H1 (cell line): Measurements from ENCODE around the gene MYRIP. TPM values are rescaled to one million over a fixed set of nuclear protein-coding genes. Genes with fewer than 3 reads are reported as not detected.

ENCODE experiments used
- CTCF ChIA-PET: fragments of 300-600 bp; sonication (Branson Sonifier 250); formaldehyde crosslinking; loops from one replicate; lab custom pipeline; 2021; ENCODE audit not compliant: partially characterized antibody; lab: Charles Lee
- POLR2A ChIA-PET: fragments of 300-600 bp; sonication (Branson Sonifier 250); formaldehyde crosslinking; loops from one replicate; lab custom pipeline; 2021; ENCODE audit warnings: inconsistent platforms; ENCODE audit not compliant: partially characterized antibody; lab: Charles Lee
- DNase-seq, 2 experiments: peaks; one replicate each; pipeline versions ENCODE4 v3.0.0 to v3.0.0-alpha.2; 2010 to 2022; ENCODE audit warnings: low spot score in 2 of 2, low read depth in 1 of 2, mixed read lengths in 1 of 2
- FAIRE-seq: peaks from 2 replicates; lab custom pipeline; 2011; peaks lifted over from hg19 to GRCh38; lab: Jason Lieb, UNC
- H2AFZ ChIP-seq: 2 replicates; pipeline ENCODE4 v1.8.1; 2012; ENCODE audit warnings: low read length, inconsistent platforms
- H2AK5ac ChIP-seq: 2 replicates; pipeline ENCODE4 v1.6.1; 2013; ENCODE audit warnings: low read depth, low read length
- H2BK120ac ChIP-seq: replicated peaks from 2 replicates; pipeline ENCODE3; 2013; ENCODE audit warnings: low read depth, low read length, inconsistent platforms
- H2BK12ac ChIP-seq: 2 replicates; pipeline ENCODE4 v1.6.1; 2013; ENCODE audit warnings: low read depth, low read length
- H2BK15ac ChIP-seq: 2 replicates; pipeline ENCODE4 v1.6.1; 2013; ENCODE audit warnings: low read length
- H2BK20ac ChIP-seq: 2 replicates; pipeline ENCODE4 v1.6.1; 2013; ENCODE audit warnings: low read length
- H2BK5ac ChIP-seq: 2 replicates; pipeline ENCODE4 v1.6.1; 2013; ENCODE audit warnings: low read depth, low read length
- H3K14ac ChIP-seq: 2 replicates; pipeline ENCODE4 v1.6.1; 2013; ENCODE audit warnings: inconsistent platforms; ENCODE audit not compliant: insufficient read length
- H3K18ac ChIP-seq: 2 replicates; pipeline ENCODE4 v1.6.1; 2013; ENCODE audit warnings: low read length; ENCODE audit errors: extremely low read depth
- H3K23ac ChIP-seq: 2 replicates; pipeline ENCODE4 v1.6.1; 2013; ENCODE audit warnings: inconsistent platforms; ENCODE audit not compliant: insufficient read length
- H3K23me2 ChIP-seq: 2 replicates; pipeline ENCODE4 v1.6.1; 2013; ENCODE audit warnings: low read depth, low read length
- H3K27ac ChIP-seq: 2 replicates; pipeline ENCODE4 v1.6.1; 2011; ENCODE audit warnings: low read depth, low read length, inconsistent platforms
- H3K27me3 ChIP-seq, 4 experiments: replicated peaks in 1 of 4; 1 replicate in 1 of 4; 2 replicates in 3 of 4; pipeline versions ENCODE4 v1.6.1 to v1.8.1; 2011 to 2013; ENCODE audit warnings: low read length in 3 of 4, mild to moderate bottlenecking in 3 of 4, inconsistent platforms in 2 of 4, mixed read lengths in 2 of 4, moderate library complexity in 1 of 4; ENCODE audit not compliant: control insufficient read depth in 3 of 4, insufficient read depth in 3 of 4; ENCODE audit errors: extremely low read depth in 1 of 4
- H3K36me3 ChIP-seq, 4 experiments: 2 replicates each; pipeline versions ENCODE4 v1.6.1 to v1.8.1; 2011 to 2013; ENCODE audit warnings: mild to moderate bottlenecking in 4 of 4, low read length in 3 of 4, moderate library complexity in 2 of 4, control low read depth in 1 of 4, inconsistent platforms in 1 of 4; ENCODE audit not compliant: insufficient read depth in 4 of 4, control insufficient read depth in 2 of 4
- H3K4ac ChIP-seq: replicated peaks from 2 replicates; pipeline ENCODE3; 2013; ENCODE audit warnings: low read length, low read depth, mixed read lengths, inconsistent platforms; ENCODE audit not compliant: insufficient read length
- H3K4me1 ChIP-seq, 4 experiments: replicated peaks in 1 of 4; 1 replicate in 1 of 4; 2 replicates in 3 of 4; pipeline versions ENCODE4 v1.6.1 to v1.8.1; 2011 to 2013; ENCODE audit warnings: low read length in 3 of 4, inconsistent platforms in 2 of 4, mixed read lengths in 1 of 4; ENCODE audit not compliant: insufficient read depth in 4 of 4, control insufficient read depth in 3 of 4
- H3K4me2 ChIP-seq, 2 experiments: 2 replicates each; pipeline versions ENCODE4 v1.6.1 to v1.8.1; 2011 to 2013; ENCODE audit warnings: low read depth in 2 of 2, low read length in 2 of 2, control low read depth in 1 of 2, inconsistent platforms in 1 of 2, mild to moderate bottlenecking in 1 of 2; ENCODE audit not compliant: insufficient read depth in 1 of 2
- H3K4me3 ChIP-seq, 4 experiments: fragments of 200-600, 300-600 bp in 1 of 4; sonication (generic), shearing (Covaris generic), sonication (Bioruptor Twin) in 1 of 4; 2 replicates each; pipeline versions ENCODE4 v1.5.1 to v1.8.1; 2011 to 2016; ENCODE audit warnings: low read length in 4 of 4, low read depth in 3 of 4, control low read depth in 2 of 4, inconsistent platforms in 2 of 4, mild to moderate bottlenecking in 2 of 4, mixed read lengths in 1 of 4, moderate library complexity in 1 of 4; ENCODE audit not compliant: insufficient read depth in 2 of 4; ENCODE audit errors: extremely low read depth in 1 of 4
- H3K56ac ChIP-seq: replicated peaks from 2 replicates; pipeline ENCODE3; 2013; ENCODE audit warnings: low read depth, mild to moderate bottlenecking, mixed read lengths, low read length, inconsistent platforms; ENCODE audit not compliant: insufficient read length
- H3K79me1 ChIP-seq: 2 replicates; pipeline ENCODE4 v1.6.1; 2013; ENCODE audit warnings: low read depth, low read length, control low read depth
- H3K79me2 ChIP-seq, 2 experiments: 2 replicates each; pipeline versions ENCODE4 v1.6.1 to v1.8.1; 2012 to 2013; ENCODE audit warnings: low read length in 2 of 2, mild to moderate bottlenecking in 2 of 2, inconsistent platforms in 1 of 2; ENCODE audit not compliant: insufficient read depth in 2 of 2, control insufficient read depth in 1 of 2
- H3K9ac ChIP-seq, 4 experiments: replicated peaks in 1 of 4; 1 replicate in 1 of 4; 2 replicates in 3 of 4; pipeline versions ENCODE4 v1.6.1 to v1.8.1; 2011 to 2013; ENCODE audit warnings: low read depth in 3 of 4, low read length in 3 of 4, control low read depth in 2 of 4, mild to moderate bottlenecking in 2 of 4, moderate library complexity in 2 of 4, inconsistent platforms in 1 of 4; ENCODE audit errors: extremely low read depth in 1 of 4
- H3K9me3 ChIP-seq, 2 experiments: 2 replicates each; pipeline versions ENCODE4 v1.6.1 to v1.8.1; 2012 to 2013; ENCODE audit warnings: mild to moderate bottlenecking in 2 of 2, moderate library complexity in 2 of 2, control low read depth in 1 of 2, inconsistent platforms in 1 of 2, low read depth in 1 of 2, low read length in 1 of 2, mixed read lengths in 1 of 2; ENCODE audit not compliant: insufficient read depth in 2 of 2
- H4K20me1 ChIP-seq, 2 experiments: replicated peaks in 1 of 2; 2 replicates each; pipeline versions ENCODE3 to v1.8.1; 2011 to 2013; ENCODE audit warnings: inconsistent platforms in 2 of 2, low read length in 2 of 2, mild to moderate bottlenecking in 1 of 2; ENCODE audit not compliant: insufficient read depth in 2 of 2, control insufficient read depth in 1 of 2
- H4K5ac ChIP-seq: 2 replicates; pipeline ENCODE4 v1.6.1; 2013; ENCODE audit warnings: low read length, low read depth, mixed read lengths, inconsistent platforms; ENCODE audit not compliant: insufficient read length
- H4K8ac ChIP-seq: 2 replicates; pipeline ENCODE4 v1.8.0; 2013; ENCODE audit warnings: mild to moderate bottlenecking, moderate library complexity, low read length, inconsistent platforms; ENCODE audit not compliant: insufficient read depth; ENCODE audit errors: extremely low read depth
- H4K91ac ChIP-seq: replicated peaks from 2 replicates; pipeline ENCODE3; 2013; ENCODE audit warnings: low read length, mixed read lengths, inconsistent platforms; ENCODE audit not compliant: insufficient read length
- CTBP2 ChIP-seq: IDR thresholded peaks from 2 replicates; pipeline ENCODE4 v1.7.0; 2011; ENCODE audit warnings: borderline replicate concordance, mild to moderate bottlenecking, moderate library complexity, mixed read lengths, low read length; ENCODE audit not compliant: insufficient read depth, insufficient read length
- CTCF ChIP-seq, 3 experiments: IDR thresholded peaks; 1 replicate in 2 of 3; 2 replicates in 1 of 3; pipeline versions ENCODE4 v1.5.1 to v1.6.1; 2011; ENCODE audit warnings: low read length in 3 of 3, mild to moderate bottlenecking in 3 of 3, inconsistent platforms in 2 of 3, low read depth in 1 of 3, moderate library complexity in 1 of 3; ENCODE audit not compliant: insufficient read depth in 1 of 3; ENCODE audit errors: control extremely low read depth in 1 of 3
- EGR1 ChIP-seq: IDR thresholded peaks from 2 replicates; pipeline ENCODE4 v1.6.1; 2011; ENCODE audit warnings: low read depth, low read length, borderline replicate concordance
- GABPA ChIP-seq: IDR thresholded peaks from 2 replicates; pipeline ENCODE4 v1.6.1; 2011; ENCODE audit warnings: mild to moderate bottlenecking, low read length, moderate library complexity, borderline replicate concordance; ENCODE audit not compliant: insufficient read depth
- HDAC6 ChIP-seq: IDR thresholded peaks from one replicate; pipeline ENCODE4 v1.7.1; 2012; ENCODE audit warnings: low read depth, mild to moderate bottlenecking, inconsistent platforms, low read length, moderate library complexity
- KDM5A ChIP-seq: fragments of 200-600 bp; IDR thresholded peaks from 2 replicates; pipeline ENCODE4 v1.7.1; 2012; ENCODE audit warnings: mild to moderate bottlenecking, low read length, inconsistent platforms, mixed read lengths
- NRF1 ChIP-seq: IDR thresholded peaks from 2 replicates; pipeline ENCODE4 v1.6.1; 2011; ENCODE audit warnings: mild to moderate bottlenecking, low read depth, low read length, improper control_type of control experiment
- POU5F1 ChIP-seq: IDR thresholded peaks from 2 replicates; pipeline ENCODE4 v1.6.1; 2011; ENCODE audit warnings: low read depth, mild to moderate bottlenecking, low read length, moderate library complexity
- SIX5 ChIP-seq: IDR thresholded peaks from 2 replicates; pipeline ENCODE4 v1.6.1; 2011; ENCODE audit warnings: mild to moderate bottlenecking, low read depth, low read length
- SP1 ChIP-seq: IDR thresholded peaks from 2 replicates; pipeline ENCODE4 v1.6.1; 2011; ENCODE audit warnings: low read depth, low read length
- TCF12 ChIP-seq: IDR thresholded peaks from 2 replicates; pipeline ENCODE4 v1.6.1; 2011; ENCODE audit warnings: low read depth, mild to moderate bottlenecking, low read length
- WGBS, 2 experiments: shearing (Covaris generic) in 1 of 2; methylation state at CpG; one replicate each; pipeline versions ENCODE4 v1.1.6 to v1.1.7; 2013 to 2015; ENCODE audit warnings: low lambda C conversion rate in 2 of 2, mixed read lengths in 2 of 2, inconsistent platforms in 1 of 2, low coverage in 1 of 2, missing lambda C conversion rate in 1 of 2; ENCODE audit not compliant: insufficient replicate concordance in 2 of 2, insufficient coverage in 1 of 2, insufficient read length in 1 of 2; ENCODE audit errors: extremely low coverage in 1 of 2, missing lambda C conversion rate in 1 of 2; 5-methylcytosine and 5-hydroxymethylcytosine counted together
- polyA plus RNA-seq, 7 experiments: library from polyadenylated mRNA; depleted of rRNA in 3 of 7; stranded (reverse) in 5 of 7; unstranded in 2 of 7; fragments of >200 nt in 5 of 7; fragments of 200-250 nt in 2 of 7; gene quantifications; 1 replicate in 5 of 7; 2 replicates in 1 of 7; 4 replicates in 1 of 7; pipeline versions ENCODE4 v1.2.1 to v1.2.3, GENCODE V29; 2011 to 2013; ENCODE audit warnings: missing spikeins in 2 of 7, mixed read lengths in 2 of 7
- total RNA-seq: library from RNA; stranded (reverse); fragmentation: NEBNext Ultra II Directional; extraction: Animal tissue kit (Norgen Biotek cat#: 25700); gene quantifications from 2 replicates; pipeline ENCODE4 v1.2.1, GENCODE V29; 2021

MYRIP gene
- total and polyA plus RNA-seq, 2 of the 8 experiments (the other 6 are each of a cell fraction or from before 2014, with no cell fraction given): 0.54 to 4.3 TPM

GRCh38 chr3:40302784-40303183 is 493.4 kb downstream of the MYRIP start:
- Histone ChIP-seq H3K36me3 (no peaks in the 10 kb centered on the region), H3K23me2 (no peaks in the 10 kb centered on the region), H2BK20ac (no peak overlapping the region), H3K56ac (no peak overlapping the region), H3K18ac (no peak overlapping the region), H3K79me2 (no peaks in the 10 kb centered on the region), H2BK15ac (no peak overlapping the region), H2BK120ac (no peak overlapping the region), H3K14ac (no peak overlapping the region), H2BK12ac (no peak overlapping the region), H4K91ac (no peak overlapping the region), H2AFZ (no peak overlapping the region), H3K27ac (no peak overlapping the region), H2BK5ac (no peak overlapping the region), H4K8ac (no peak overlapping the region), H2AK5ac (no peak overlapping the region), H3K4ac (no peak overlapping the region), H3K9ac (no peak overlapping the region), H3K79me1 (no peaks in the 10 kb centered on the region), H4K20me1 (no peaks in the 10 kb centered on the region), H4K5ac (no peak overlapping the region), H3K4me2 (no peak overlapping the region), H3K23ac (no peak overlapping the region), H3K9me3 (no peaks in the 10 kb centered on the region), H3K4me3 (no peak overlapping the region), H3K4me1 (no peaks in the 10 kb centered on the region), H3K27me3 (no peaks in the 10 kb centered on the region)
- ChIA-PET CTCF (interaction anchor here (0.6 to 16.5 kb wide), 2 partner anchors 110 to 726 kb away, joined by 3 to 290 read pairs; no protein-coding TSS in a partner anchor), POLR2A (no interaction called here)
- FAIRE-seq: no peak
- WGBS, 2 experiments: 73% methylated on average over 1 of the region's 1 CpG; no CpG with 5 or more reads in 1 of the 2 experiments
- DNase-seq: no peak
- TF ChIP-seq CTCF (IDR thresholded peaks at IDR 0.05; ENCODE audit: control extremely low read depth in 1 of 3, insufficient read depth in 1 of 3, low read depth in 1 of 3, low read length in 3 of 3): no peak
- no peak for TF ChIP-seq HDAC6
- no peak for TF ChIP-seq EGR1
- TF ChIP-seq GABPA: no peak
- no peak for TF ChIP-seq KDM5A
- no peak for TF ChIP-seq SIX5
- TF ChIP-seq SP1: no peak
- no peak for TF ChIP-seq NRF1
- TF ChIP-seq TCF12: no peak
- TF ChIP-seq POU5F1: no peak
- TF ChIP-seq CTBP2: no peak
